DND-41 (cell line): ENCODE measurements around the gene MGAT4B.

ENCODE experiments used
- EZH2 ChIP-seq: IDR thresholded peaks from 3 replicates; pipeline ENCODE4 v1.6.1; 2012; ENCODE audit warnings: borderline replicate concordance, low read depth, mild to moderate bottlenecking, moderate library complexity, low read length, inconsistent platforms; ENCODE audit not compliant: severe bottlenecking
- TF ChIP-seq, protein P1 (sequence below): IDR thresholded peaks from 2 replicates; pipeline ENCODE4 v1.5.1; 2012; ENCODE audit warnings: borderline replicate concordance, low read length, moderate library complexity, mild to moderate bottlenecking; ENCODE audit not compliant: poor library complexity, severe bottlenecking; ENCODE audit errors: extremely low read depth

DNA sequence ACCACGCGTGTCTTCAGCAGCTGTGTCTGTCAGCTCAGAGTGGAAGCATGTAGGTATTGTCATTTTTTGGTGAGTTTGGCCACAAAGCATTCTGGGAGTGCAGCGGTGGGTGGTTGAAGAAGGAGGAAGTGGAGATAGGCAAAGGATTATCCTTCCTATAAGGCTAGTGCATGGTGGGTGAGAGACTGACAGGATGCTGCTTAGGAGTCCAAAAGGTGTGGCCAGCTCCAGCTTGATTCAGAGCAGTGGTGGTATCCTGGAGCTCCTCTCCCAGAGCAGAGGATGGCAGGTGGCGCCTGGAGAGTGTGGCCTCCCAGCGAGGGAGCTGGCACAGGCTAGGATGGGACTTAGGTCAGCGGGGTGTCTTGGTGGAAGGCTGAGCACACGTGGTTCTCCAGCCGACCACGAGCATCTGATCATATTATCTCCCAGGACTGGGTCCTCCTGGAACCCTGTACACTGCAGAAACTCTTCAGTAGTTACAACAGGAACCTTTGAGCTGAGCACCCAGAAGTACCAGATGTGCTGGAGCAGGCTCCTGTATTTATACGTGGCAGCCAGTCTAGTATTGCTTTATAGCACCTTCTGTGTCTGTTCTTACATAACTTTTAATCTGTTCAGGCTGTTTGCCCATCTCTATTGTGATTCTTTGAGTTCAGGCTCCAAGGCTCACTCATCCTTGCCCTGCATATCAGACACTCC, 44.4 kb downstream of the MGAT4B start:
- TF ChIP-seq, protein P1, sequence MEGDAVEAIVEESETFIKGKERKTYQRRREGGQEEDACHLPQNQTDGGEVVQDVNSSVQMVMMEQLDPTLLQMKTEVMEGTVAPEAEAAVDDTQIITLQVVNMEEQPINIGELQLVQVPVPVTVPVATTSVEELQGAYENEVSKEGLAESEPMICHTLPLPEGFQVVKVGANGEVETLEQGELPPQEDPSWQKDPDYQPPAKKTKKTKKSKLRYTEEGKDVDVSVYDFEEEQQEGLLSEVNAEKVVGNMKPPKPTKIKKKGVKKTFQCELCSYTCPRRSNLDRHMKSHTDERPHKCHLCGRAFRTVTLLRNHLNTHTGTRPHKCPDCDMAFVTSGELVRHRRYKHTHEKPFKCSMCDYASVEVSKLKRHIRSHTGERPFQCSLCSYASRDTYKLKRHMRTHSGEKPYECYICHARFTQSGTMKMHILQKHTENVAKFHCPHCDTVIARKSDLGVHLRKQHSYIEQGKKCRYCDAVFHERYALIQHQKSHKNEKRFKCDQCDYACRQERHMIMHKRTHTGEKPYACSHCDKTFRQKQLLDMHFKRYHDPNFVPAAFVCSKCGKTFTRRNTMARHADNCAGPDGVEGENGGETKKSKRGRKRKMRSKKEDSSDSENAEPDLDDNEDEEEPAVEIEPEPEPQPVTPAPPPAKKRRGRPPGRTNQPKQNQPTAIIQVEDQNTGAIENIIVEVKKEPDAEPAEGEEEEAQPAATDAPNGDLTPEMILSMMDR: no peak
- TF ChIP-seq EZH2: no peak
